Measurements from ENCODE around the gene TMEM14B. TPM values are rescaled to one million over a fixed set of nuclear protein-coding genes. Genes with fewer than 3 reads are reported as not detected.

TMEM14B gene
- total RNA-seq, 3 donors from 2014 or later, result 48.9 to 61.2 (median 60.8) TPM

- intact Hi-C loops (cut with DNase I, micrococcal nuclease), result no loop called here
- Histone ChIP-seq H3K36me3 (ENCODE audit: low read depth) (no peaks in the 10 kb centered on the region), H3K4me3 (no peak overlapping the region), H3K9me3 (no peaks in the 10 kb centered on the region), H3K4me1 (ENCODE audit: low read depth) (no peaks in the 10 kb centered on the region)
- no peak for TF ChIP-seq CTCF (IDR thresholded peaks at IDR 0.05)
- ATAC-seq (no peak), DNase-seq (no peak)
Measured at GRCh38 chr6:10793695-10794094, 46.1 kb downstream of the TMEM14B start.

- Histone ChIP-seq H3K9me3 (no peaks in the 10 kb centered on the region), H3K4me1 (ENCODE audit: low read depth) (no peaks in the 10 kb centered on the region), H3K36me3 (ENCODE audit: low read depth) (no peaks in the 10 kb centered on the region), H3K4me3 (no peak overlapping the region)
- ATAC-seq, result no peak
- DNase-seq, result no peak
- no peak for TF ChIP-seq CTCF (IDR thresholded peaks at IDR 0.05)
- intact Hi-C loops (cut with DNase I, micrococcal nuclease), result no loop called here
Measured at GRCh38 chr6:10794239-10794638, 46.6 kb downstream of the TMEM14B start.

- H3K4me3 ChIP-seq, result no peak overlapping the region
- DNase-seq (no peak), ATAC-seq (no peak)
- intact Hi-C loops (cut with DNase I, micrococcal nuclease), result loop anchor here (10.0 kb wide), 2 partner anchors 296 to 326 kb away; no protein-coding TSS in a partner anchor
- H3K9me3 ChIP-seq, result no peaks in the 10 kb centered on the region
- no peaks in the 10 kb centered on the region for H3K4me1 ChIP-seq (ENCODE audit: low read depth)
- H3K36me3 ChIP-seq (ENCODE audit: low read depth), result no peaks in the 10 kb centered on the region
- TF ChIP-seq CTCF (IDR thresholded peaks at IDR 0.05), result no peak
Measured at GRCh38 chr6:10800810-10801209, 53.2 kb downstream of the TMEM14B start.

GRCh38 chr6:10801224-10801848 is 53.7 kb downstream of the TMEM14B start:
- intact Hi-C loops (cut with DNase I, micrococcal nuclease), result loop anchor here (10.0 kb wide), 2 partner anchors 297 to 327 kb away; no protein-coding TSS in a partner anchor
- TF ChIP-seq CTCF (IDR thresholded peaks at IDR 0.05), result peak; percentile 95
- Histone ChIP-seq H3K36me3 (ENCODE audit: low read depth) (no peaks in the 10 kb centered on the region), H3K9me3 (no peaks in the 10 kb centered on the region), H3K4me1 (ENCODE audit: low read depth) (no peaks in the 10 kb centered on the region), H3K4me3 (no peak overlapping the region)
- peak in 2 of 3 donors; percentile 67 to 69 for DNase-seq
- ATAC-seq, result peak; percentile 95

Other genes starting within 250 kb of the TMEM14B start
- 10 to 100 TPM; 11.7 to 22.3 (median 19.8) TPM for gene GCNT2, start 226.5 kb upstream of the TMEM14B start, total RNA-seq
- gene C6orf52, start 53.2 kb upstream of the TMEM14B start, total RNA-seq, result 1 to 10 TPM in 2 of 3 donors, not detected in 1; 1.2 to 1.7 TPM
- gene PAK1IP1, start 52.8 kb upstream of the TMEM14B start, total RNA-seq, result 10 to 100 TPM in 1 of 3 donors, 1 to 10 TPM in 2; 5.8 to 12.5 (median 9.8) TPM
- 10 to 100 TPM; 69.2 to 96.3 (median 86.7) TPM for gene TMEM14C, start 24.7 kb upstream of the TMEM14B start, total RNA-seq
- gene MAK, start 90.7 kb downstream of the TMEM14B start, total RNA-seq, result not detected
- gene GCM2, start 134.2 kb downstream of the TMEM14B start, total RNA-seq, result not detected
- under 1 TPM in 2 of 3 donors, not detected in 1; 0.12 to 0.57 TPM for gene SYCP2L, start 139.2 kb downstream of the TMEM14B start, total RNA-seq

Measured in mucosa of descending colon (tissue), 3 donors.